ENCODE data around the gene IFNG. TPM values are rescaled to one million over a fixed set of nuclear protein-coding genes. Genes with fewer than 3 reads are reported as not detected.

IFNG gene
- polyA plus RNA-seq, 1 donor (not counting 4 experiments of a cell fraction or from before 2014, with no cell fraction given), result not detected

- H3K4me3 ChIP-seq (ENCODE audit: control insufficient read depth in 2 of 3, extremely low read depth in 1 of 3, insufficient read depth in 2 of 3, low read depth in 1 of 3, low read length in 3 of 3), result no peak overlapping the region
- H3K9ac ChIP-seq (ENCODE audit: control insufficient read depth, extremely low read depth, insufficient read depth, low read length), result no peak overlapping the region
- no peaks in the 10 kb centered on the region for H3K36me3 ChIP-seq (ENCODE audit: control insufficient read depth in 2 of 2, extremely low read depth in 1 of 2, insufficient read depth in 2 of 2, low read length in 2 of 2)
- H3K27me3 ChIP-seq (ENCODE audit: control insufficient read depth, extremely low read depth, insufficient read depth, low read length), result no peaks in the 10 kb centered on the region
- FAIRE-seq (no peak), DNase-seq (ENCODE audit: low read depth, low spot score) (no peak)
- H4K20me1 ChIP-seq (ENCODE audit: control insufficient read depth, extremely low read depth, insufficient read depth, low read length), result no peaks in the 10 kb centered on the region
- H3K4me2 ChIP-seq (ENCODE audit: control insufficient read depth, extremely low read depth, insufficient read depth, low read depth, low read length), result no peak overlapping the region
- TF ChIP-seq EZH2 (IDR thresholded peaks at IDR 0.05; ENCODE audit: low read length), result no peak
- TF ChIP-seq CTCF (optimal IDR thresholded peaks at IDR 0.05 in 1 of 3, IDR thresholded peaks at IDR 0.05 in 1 of 3, conservative IDR thresholded peaks at IDR 0.05 in 1 of 3; ENCODE audit: extremely low read depth in 1 of 3, insufficient read depth in 2 of 3, low read length in 3 of 3), result no peak
- no peaks in the 10 kb centered on the region for H3K79me2 ChIP-seq (ENCODE audit: control insufficient read depth, insufficient read depth, low read length)
- no peaks in the 10 kb centered on the region for H3K9me3 ChIP-seq (ENCODE audit: control insufficient read depth, low read depth, low read length)
- no peak overlapping the region for H2AFZ ChIP-seq (ENCODE audit: control insufficient read depth, low read length)
- no peaks in the 10 kb centered on the region for H3K9me1 ChIP-seq (ENCODE audit: control insufficient read depth, extremely low read depth, insufficient read depth, low read length)
- no peaks in the 10 kb centered on the region for H3K4me1 ChIP-seq (ENCODE audit: control insufficient read depth, extremely low read depth, insufficient read depth, low read length)
- no peak overlapping the region for H3K27ac ChIP-seq (ENCODE audit: control insufficient read depth, insufficient read depth, low read length)
- dilution Hi-C loops (cut with MboI; ENCODE audit: extremely low pct_ligation_motif_present, low sequenced_read_pairs), result no loop called here
Measured at GRCh38 chr12:68170726-68171125, 11.2 kb upstream of the IFNG start.

- no peaks in the 10 kb centered on the region for H4K20me1 ChIP-seq (ENCODE audit: control insufficient read depth, extremely low read depth, insufficient read depth, low read length)
- FAIRE-seq, result no peak
- H3K4me1 ChIP-seq (ENCODE audit: control insufficient read depth, extremely low read depth, insufficient read depth, low read length), result no peaks in the 10 kb centered on the region
- H3K27ac ChIP-seq (ENCODE audit: control insufficient read depth, insufficient read depth, low read length), result no peak overlapping the region
- dilution Hi-C loops (cut with MboI; ENCODE audit: extremely low pct_ligation_motif_present, low sequenced_read_pairs), result no loop called here
- no peaks in the 10 kb centered on the region for H3K9me3 ChIP-seq (ENCODE audit: control insufficient read depth, low read depth, low read length)
- H3K79me2 ChIP-seq (ENCODE audit: control insufficient read depth, insufficient read depth, low read length), result no peaks in the 10 kb centered on the region
- no peaks in the 10 kb centered on the region for H3K27me3 ChIP-seq (ENCODE audit: control insufficient read depth, extremely low read depth, insufficient read depth, low read length)
- no peaks in the 10 kb centered on the region for H3K9me1 ChIP-seq (ENCODE audit: control insufficient read depth, extremely low read depth, insufficient read depth, low read length)
- no peak overlapping the region for H3K4me3 ChIP-seq (ENCODE audit: control insufficient read depth in 2 of 3, extremely low read depth in 1 of 3, insufficient read depth in 2 of 3, low read depth in 1 of 3, low read length in 3 of 3)
- H2AFZ ChIP-seq (ENCODE audit: control insufficient read depth, low read length), result no peak overlapping the region
- H3K9ac ChIP-seq (ENCODE audit: control insufficient read depth, extremely low read depth, insufficient read depth, low read length), result no peak overlapping the region
- no peak for DNase-seq (ENCODE audit: low read depth, low spot score)
- TF ChIP-seq EZH2 (IDR thresholded peaks at IDR 0.05; ENCODE audit: low read length) (no peak), CTCF (optimal IDR thresholded peaks at IDR 0.05 in 1 of 3, IDR thresholded peaks at IDR 0.05 in 1 of 3, conservative IDR thresholded peaks at IDR 0.05 in 1 of 3; ENCODE audit: extremely low read depth in 1 of 3, insufficient read depth in 2 of 3, low read length in 3 of 3) (no peak)
- H3K36me3 ChIP-seq (ENCODE audit: control insufficient read depth in 2 of 2, extremely low read depth in 1 of 2, insufficient read depth in 2 of 2, low read length in 2 of 2), result no peaks in the 10 kb centered on the region
- H3K4me2 ChIP-seq (ENCODE audit: control insufficient read depth, extremely low read depth, insufficient read depth, low read depth, low read length), result no peak overlapping the region
Measured at GRCh38 chr12:68169213-68169889, 9.8 kb upstream of the IFNG start.

All from keratinocyte (primary cell).